ENCODE results near the gene DKK2. TPM values are rescaled to one million over a fixed set of nuclear protein-coding genes. Genes with fewer than 3 reads are reported as not detected.

The DKK2 gene
- total RNA-seq, 1 experiment from 2014 or later = not detected

GRCh38 chr4:106907216-106907615 is 128.9 kb downstream of the DKK2 start:
- CTCF ChIA-PET = no interaction called here
- H3K27me3 Mint-ChIP-seq (ENCODE audit: low read depth) = no peaks in the 10 kb centered on the region
- ATAC-seq (no peak), DNase-seq (ENCODE audit: low spot score) (no peak)
- POLR2A ChIA-PET = no interaction called here
- H3K27ac Mint-ChIP-seq = no peak overlapping the region
- H3K9me3 Mint-ChIP-seq = no peaks in the 10 kb centered on the region
- no peak overlapping the region for H3K4me3 Mint-ChIP-seq
- H3K36me3 Mint-ChIP-seq = no peaks in the 10 kb centered on the region
- TF ChIP-seq IRF2 (CRISPR knock-in tag; IDR thresholded peaks at IDR 0.05; ENCODE audit: borderline replicate concordance, low read depth) = no peak
- TF ChIP-seq NR3C1 (CRISPR knock-in tag; conservative IDR thresholded peaks at IDR 0.05; ENCODE audit: low read depth) = no peak
- TF ChIP-seq NR2C2 (CRISPR knock-in tag; IDR thresholded peaks at IDR 0.05) = no peak
- no peak for TF ChIP-seq AR (CRISPR knock-in tag; IDR thresholded peaks at IDR 0.05)
- no peak for TF ChIP-seq ZNF138 (CRISPR knock-in tag; conservative IDR thresholded peaks at IDR 0.05)
- no peaks in the 10 kb centered on the region for H3K4me1 Mint-ChIP-seq

- POLR2A ChIA-PET = no interaction called here
- CTCF ChIA-PET = no interaction called here
- H3K4me1 Mint-ChIP-seq = no peaks in the 10 kb centered on the region
- no peaks in the 10 kb centered on the region for H3K27me3 Mint-ChIP-seq (ENCODE audit: low read depth)
- TF ChIP-seq NR2C2 (CRISPR knock-in tag; IDR thresholded peaks at IDR 0.05) = no peak
- no peak for TF ChIP-seq GRHL2 (CRISPR knock-in tag; IDR thresholded peaks at IDR 0.05; ENCODE audit: insufficient replicate concordance, severe bottlenecking)
- no peak for TF ChIP-seq MXD4 (CRISPR knock-in tag; IDR thresholded peaks at IDR 0.05; ENCODE audit: borderline replicate concordance)
- no peak overlapping the region for H3K4me3 Mint-ChIP-seq
- no peaks in the 10 kb centered on the region for H3K9me3 Mint-ChIP-seq
- H3K27ac Mint-ChIP-seq = no peak overlapping the region
- H3K36me3 Mint-ChIP-seq = no peaks in the 10 kb centered on the region
- ATAC-seq (no peak), DNase-seq (ENCODE audit: low spot score) (no peak)
Observed at GRCh38 chr4:106906728-106907127, 129.4 kb downstream of the DKK2 start.

DNA sequence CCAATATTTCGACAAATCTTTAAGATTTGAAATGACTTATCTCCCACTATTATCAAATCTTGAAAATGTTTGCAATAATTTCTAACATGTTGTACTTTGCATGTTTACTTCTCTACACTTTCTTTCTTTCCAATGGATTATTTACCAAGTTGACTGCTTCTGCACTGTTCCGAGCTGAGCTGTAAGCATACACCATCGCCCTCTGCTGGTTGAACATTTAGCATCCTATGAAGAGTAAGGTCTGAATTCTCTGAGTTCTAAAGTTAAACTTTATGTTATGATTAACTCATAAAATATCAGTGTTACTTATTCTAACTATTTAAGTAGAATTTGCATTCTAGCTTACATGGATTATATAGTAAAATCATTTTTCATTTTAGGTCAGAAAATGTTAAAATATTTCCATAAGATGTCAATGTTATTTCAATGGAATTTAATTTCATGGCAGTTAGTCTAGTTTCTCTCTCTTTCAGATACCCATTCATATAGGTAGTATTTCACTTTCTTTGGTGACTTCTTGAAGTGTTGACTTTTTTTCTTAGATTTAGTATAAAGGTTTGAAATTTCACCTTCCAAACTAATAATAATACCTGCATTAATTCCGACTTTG is 137.4 kb downstream of the DKK2 start:
- POLR2A ChIA-PET = no interaction called here
- no peak overlapping the region for H3K27ac Mint-ChIP-seq
- H3K9me3 Mint-ChIP-seq = peaks cover 12% of the 10 kb centered on the region
- H3K27me3 Mint-ChIP-seq (ENCODE audit: low read depth) = no peaks in the 10 kb centered on the region
- peak; percentile 32 for DNase-seq (ENCODE audit: low spot score)
- H3K4me1 Mint-ChIP-seq = no peaks in the 10 kb centered on the region
- TF ChIP-seq, protein P1, sequence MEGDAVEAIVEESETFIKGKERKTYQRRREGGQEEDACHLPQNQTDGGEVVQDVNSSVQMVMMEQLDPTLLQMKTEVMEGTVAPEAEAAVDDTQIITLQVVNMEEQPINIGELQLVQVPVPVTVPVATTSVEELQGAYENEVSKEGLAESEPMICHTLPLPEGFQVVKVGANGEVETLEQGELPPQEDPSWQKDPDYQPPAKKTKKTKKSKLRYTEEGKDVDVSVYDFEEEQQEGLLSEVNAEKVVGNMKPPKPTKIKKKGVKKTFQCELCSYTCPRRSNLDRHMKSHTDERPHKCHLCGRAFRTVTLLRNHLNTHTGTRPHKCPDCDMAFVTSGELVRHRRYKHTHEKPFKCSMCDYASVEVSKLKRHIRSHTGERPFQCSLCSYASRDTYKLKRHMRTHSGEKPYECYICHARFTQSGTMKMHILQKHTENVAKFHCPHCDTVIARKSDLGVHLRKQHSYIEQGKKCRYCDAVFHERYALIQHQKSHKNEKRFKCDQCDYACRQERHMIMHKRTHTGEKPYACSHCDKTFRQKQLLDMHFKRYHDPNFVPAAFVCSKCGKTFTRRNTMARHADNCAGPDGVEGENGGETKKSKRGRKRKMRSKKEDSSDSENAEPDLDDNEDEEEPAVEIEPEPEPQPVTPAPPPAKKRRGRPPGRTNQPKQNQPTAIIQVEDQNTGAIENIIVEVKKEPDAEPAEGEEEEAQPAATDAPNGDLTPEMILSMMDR (IDR thresholded peaks at IDR 0.05) = peak; percentile 60
- no peak for TF ChIP-seq ZNF232 (CRISPR knock-in tag; IDR thresholded peaks at IDR 0.05)
- 0 out of 2 replicates have a peak, but pooled peaks cover 2% of the 10 kb centered on the region for H3K36me3 Mint-ChIP-seq
- H3K4me3 Mint-ChIP-seq = no peak overlapping the region
- CTCF ChIA-PET = interaction anchor here (0.6 to 2.6 kb wide), 10 partner anchors 10 to 1075 kb away, joined by 3 to 12 read pairs (median 3); no protein-coding TSS in a partner anchor
- ATAC-seq = peak; percentile 89

DNA sequence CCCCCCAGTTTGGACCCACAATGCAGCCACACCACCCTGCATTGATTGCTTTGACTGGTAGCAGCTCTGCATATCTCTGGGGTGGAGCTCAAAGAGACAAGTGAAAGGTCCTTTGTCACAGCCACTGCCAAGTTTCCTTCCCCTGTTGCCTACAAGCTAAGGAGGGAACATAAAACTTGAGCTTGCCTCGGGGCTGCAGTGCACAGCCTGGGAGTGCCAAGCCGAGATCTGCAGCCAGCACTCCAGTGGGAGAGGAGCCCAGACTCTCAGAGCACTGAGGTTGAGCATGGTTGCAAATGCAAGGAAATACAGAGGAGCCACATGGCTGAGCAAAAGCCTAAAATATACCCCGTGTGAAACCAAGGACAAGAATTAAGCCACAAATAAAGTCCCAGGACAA is 142.2 kb downstream of the DKK2 start:
- no peaks in the 10 kb centered on the region for H3K27me3 Mint-ChIP-seq (ENCODE audit: low read depth)
- H3K27ac Mint-ChIP-seq = no peak overlapping the region
- ChIA-PET POLR2A (no interaction called here), CTCF (interaction anchor here (1.4 kb wide), 1 partner anchor 19 kb away, joined by 10 read pairs; no protein-coding TSS in a partner anchor)
- H3K4me3 Mint-ChIP-seq = no peak overlapping the region
- peaks cover 14% of the 10 kb centered on the region for H3K9me3 Mint-ChIP-seq
- H3K36me3 Mint-ChIP-seq = 0 out of 2 replicates have a peak, but pooled peaks cover 2% of the 10 kb centered on the region
- H3K4me1 Mint-ChIP-seq = no peaks in the 10 kb centered on the region
- DNase-seq (ENCODE audit: low spot score) (no peak), ATAC-seq (peak; percentile 20)
- TF ChIP-seq ZBTB21 (CRISPR knock-in tag; IDR thresholded peaks at IDR 0.05; ENCODE audit: borderline replicate concordance) = no peak
- TF ChIP-seq SOX15 (CRISPR knock-in tag; IDR thresholded peaks at IDR 0.05) = no peak
- no peak for TF ChIP-seq OVOL2 (CRISPR knock-in tag; IDR thresholded peaks at IDR 0.05; ENCODE audit: borderline replicate concordance)
- TF ChIP-seq ZNF532 (CRISPR knock-in tag; IDR thresholded peaks at IDR 0.05; ENCODE audit: borderline replicate concordance) = no peak
- TF ChIP-seq, protein P2, sequence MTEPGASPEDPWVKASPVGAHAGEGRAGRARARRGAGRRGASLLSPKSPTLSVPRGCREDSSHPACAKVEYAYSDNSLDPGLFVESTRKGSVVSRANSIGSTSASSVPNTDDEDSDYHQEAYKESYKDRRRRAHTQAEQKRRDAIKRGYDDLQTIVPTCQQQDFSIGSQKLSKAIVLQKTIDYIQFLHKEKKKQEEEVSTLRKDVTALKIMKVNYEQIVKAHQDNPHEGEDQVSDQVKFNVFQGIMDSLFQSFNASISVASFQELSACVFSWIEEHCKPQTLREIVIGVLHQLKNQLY (CRISPR knock-in tag; IDR thresholded peaks at IDR 0.05) = no peak
- TF ChIP-seq NFATC4 (CRISPR knock-in tag; IDR thresholded peaks at IDR 0.05) = no peak
- no peak for TF ChIP-seq TEAD4 (CRISPR knock-in tag; IDR thresholded peaks at IDR 0.05)
- TF ChIP-seq, protein P3, sequence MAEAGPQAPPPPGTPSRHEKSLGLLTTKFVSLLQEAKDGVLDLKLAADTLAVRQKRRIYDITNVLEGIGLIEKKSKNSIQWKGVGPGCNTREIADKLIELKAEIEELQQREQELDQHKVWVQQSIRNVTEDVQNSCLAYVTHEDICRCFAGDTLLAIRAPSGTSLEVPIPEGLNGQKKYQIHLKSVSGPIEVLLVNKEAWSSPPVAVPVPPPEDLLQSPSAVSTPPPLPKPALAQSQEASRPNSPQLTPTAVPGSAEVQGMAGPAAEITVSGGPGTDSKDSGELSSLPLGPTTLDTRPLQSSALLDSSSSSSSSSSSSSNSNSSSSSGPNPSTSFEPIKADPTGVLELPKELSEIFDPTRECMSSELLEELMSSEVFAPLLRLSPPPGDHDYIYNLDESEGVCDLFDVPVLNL (CRISPR knock-in tag; IDR thresholded peaks at IDR 0.05; ENCODE audit: borderline replicate concordance, low read depth) = no peak
- TF ChIP-seq ZNF121 (CRISPR knock-in tag; IDR thresholded peaks at IDR 0.05) = no peak

Data from WTC11 (cell line).